Retina (tissue), 1 donor: Measurements from ENCODE around the gene TP73.
A peak's percentile ranks its signal among the peaks of the same experiment; 100 is the strongest.
"Not testable (repeated sequence)": the region's sequence is repeated elsewhere in the genome, so short reads cannot be mapped to it uniquely, and the experiment has no call there.

Experiments used
- DNase-seq: peaks from one replicate; pipeline ENCODE4 v3.0.0-alpha.2; 2016

Gene TP73

GRCh38 chr1:3746389-3746829, 94.1 kb downstream of the TP73 start:
- no peak for DNase-seq

GRCh38 chr1:3746830-3747521, 94.7 kb downstream of the TP73 start:
- peak; percentile 89 for DNase-seq

- DNase-seq = no peak
Measured at GRCh38 chr1:3747522-3747848, 95.2 kb downstream of the TP73 start.

GRCh38 chr1:3747903-3748302, 95.6 kb downstream of the TP73 start:
- no peak for DNase-seq

GRCh38 chr1:3748316-3748900, 96.1 kb downstream of the TP73 start:
- DNase-seq = not testable (repeated sequence)

GRCh38 chr1:3749512-3749911, 97.2 kb downstream of the TP73 start:
- DNase-seq = no peak

- DNase-seq = no peak
Measured at GRCh38 chr1:3750741-3751140, 98.4 kb downstream of the TP73 start.

GRCh38 chr1:3752400-3752945, 100.2 kb downstream of the TP73 start, which contains the start of gene CCDC27:
Gene CCDC27 (plus strand): TSS chr1:3752450. CDS start chr1:3752482, 32 bp downstream.
- no peak for DNase-seq

GRCh38 chr1:3753656-3754454, 101.5 kb downstream of the TP73 start:
- no peak for DNase-seq

GRCh38 chr1:3756394-3756793, 104.1 kb downstream of the TP73 start:
- DNase-seq = no peak

GRCh38 chr1:3759164-3759563, 106.8 kb downstream of the TP73 start:
- DNase-seq = no peak

GRCh38 chr1:3759796-3760195, 107.5 kb downstream of the TP73 start:
- DNase-seq = no peak

GRCh38 chr1:3761296-3762010, 109.1 kb downstream of the TP73 start:
- DNase-seq = no peak

GRCh38 chr1:3762151-3762872, 110.0 kb downstream of the TP73 start:
- no peak for DNase-seq

- DNase-seq = no peak
Measured at GRCh38 chr1:3762873-3763228, 110.5 kb downstream of the TP73 start.

GRCh38 chr1:3763351-3764125, 111.2 kb downstream of the TP73 start:
- DNase-seq = peak; percentile 28

GRCh38 chr1:3767328-3767925, 115.1 kb downstream of the TP73 start:
- no peak for DNase-seq

- no peak for DNase-seq
Measured at GRCh38 chr1:3768811-3769390, 116.6 kb downstream of the TP73 start.

GRCh38 chr1:3770047-3770765, 117.9 kb downstream of the TP73 start:
- DNase-seq = no peak
